Memory B cell (primary cell): ENCODE results near the gene PVR.

ENCODE experiments used
- ATAC-seq: fragments of 150-1000 bp; cut with Tn5 transposase; 2 replicates; pipeline ENCODE4 v1.10.0; 2021; ENCODE audit warnings: low read depth, mild to moderate bottlenecking, moderate library complexity
- DNase-seq, 2 donors: peaks; one replicate each; pipeline ENCODE4 v3.0.0; 2022; ENCODE audit warnings: low spot score in 2 of 2
- H3K27ac Mint-ChIP-seq: one replicate; pipeline ENCODE4 v1.8.0; 2022; ENCODE audit warnings: mild to moderate bottlenecking, moderate library complexity, mixed read lengths
- H3K27me3 Mint-ChIP-seq: one replicate; pipeline ENCODE4 v1.8.0; 2022; ENCODE audit warnings: mixed read lengths
- H3K36me3 Mint-ChIP-seq: one replicate; pipeline ENCODE4 v1.8.0; 2022; ENCODE audit warnings: mild to moderate bottlenecking, mixed read lengths
- H3K4me1 Mint-ChIP-seq: one replicate; pipeline ENCODE4 v1.8.0; 2022; ENCODE audit warnings: mixed read lengths
- H3K4me3 Mint-ChIP-seq: one replicate; pipeline ENCODE4 v1.8.0; 2022; ENCODE audit warnings: mild to moderate bottlenecking, moderate library complexity, mixed read lengths
- H3K9me3 Mint-ChIP-seq: one replicate; pipeline ENCODE4 v1.8.0; 2022; ENCODE audit warnings: mixed read lengths

Gene PVR

GRCh38 chr19:44643605-44644401 lies at the start of gene PVR:
TSS of gene PVR (plus strand) at chr19:44643910. CDS start at chr19:44644097, 187 bp downstream.
- ATAC-seq (no peak), DNase-seq (no peak)
- Mint-ChIP-seq H3K36me3 (no peaks in the 10 kb centered on the region), H3K4me1 (no peaks in the 10 kb centered on the region), H3K27ac (no peak within 1 kb of the TSS), H3K27me3 (peaks cover 9% of the 10 kb centered on the region), H3K4me3 (peak within 1 kb of the TSS; percentile 58), H3K9me3 (no peaks in the 10 kb centered on the region)

DNA sequence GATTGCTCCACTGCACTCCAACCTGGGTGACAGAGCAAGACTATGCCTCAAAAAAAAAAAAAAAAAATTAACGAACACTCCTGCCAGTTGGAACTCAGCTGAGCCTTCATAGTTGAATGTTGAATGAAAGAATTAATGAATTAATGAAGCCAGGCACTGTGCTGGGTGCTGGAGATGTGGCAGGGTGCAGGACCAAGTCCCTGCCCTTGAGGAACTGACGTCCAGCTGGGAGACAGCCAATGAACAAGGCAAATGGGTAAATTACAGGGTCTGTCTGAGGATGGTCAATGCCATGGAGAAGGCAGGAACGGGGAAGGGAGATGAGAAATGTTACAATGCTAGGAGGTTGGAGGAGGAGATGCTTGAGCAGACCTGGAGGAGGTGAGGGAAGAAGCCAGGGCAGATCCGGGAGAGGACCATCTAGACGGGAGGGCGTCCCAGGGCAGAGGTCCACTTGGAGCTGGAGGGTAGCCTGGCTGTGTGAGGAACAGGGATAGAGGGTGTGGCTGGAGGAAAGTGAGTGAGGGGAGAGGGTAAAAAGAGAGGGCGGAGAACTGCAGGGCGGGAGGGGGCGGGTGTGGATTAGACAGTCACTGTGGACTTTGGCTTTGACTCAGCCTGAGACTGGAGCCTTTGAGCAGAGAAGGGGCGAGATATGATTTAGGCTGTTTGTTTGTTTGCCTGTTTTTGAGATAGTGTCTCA lies 47.1 kb upstream of the PVR start:
- ATAC-seq = no peak
- Mint-ChIP-seq H3K36me3 (peaks cover 3% of the 10 kb centered on the region), H3K27ac (no peak overlapping the region), H3K9me3 (peaks cover 15% of the 10 kb centered on the region), H3K27me3 (peaks cover 14% of the 10 kb centered on the region), H3K4me3 (no peak overlapping the region), H3K4me1 (no peaks in the 10 kb centered on the region)
- DNase-seq = no peak

GRCh38 chr19:44597131-44597491 lies 46.6 kb upstream of the PVR start:
- peaks cover 13% of the 10 kb centered on the region for H3K27me3 Mint-ChIP-seq

GRCh38 chr19:44598355-44598754 lies 45.4 kb upstream of the PVR start:
- DNase-seq (no peak), ATAC-seq (no peak)
- no peak overlapping the region for H3K27ac Mint-ChIP-seq
- no peak overlapping the region for H3K4me3 Mint-ChIP-seq
- no peaks in the 10 kb centered on the region for H3K4me1 Mint-ChIP-seq
- H3K9me3 Mint-ChIP-seq = peaks cover 12% of the 10 kb centered on the region
- peaks cover 11% of the 10 kb centered on the region for H3K27me3 Mint-ChIP-seq
- peaks cover 3% of the 10 kb centered on the region for H3K36me3 Mint-ChIP-seq

More at GRCh38 chr19:44597131-44597491, 46.6 kb upstream of the PVR start:
- H3K9me3 Mint-ChIP-seq = peaks cover 14% of the 10 kb centered on the region
- ATAC-seq = no peak
- H3K36me3 Mint-ChIP-seq = peaks cover 3% of the 10 kb centered on the region
- H3K27ac Mint-ChIP-seq = no peak overlapping the region
- H3K4me3 Mint-ChIP-seq = no peak overlapping the region
- no peaks in the 10 kb centered on the region for H3K4me1 Mint-ChIP-seq
- no peak for DNase-seq

- H3K36me3 Mint-ChIP-seq = peaks cover 3% of the 10 kb centered on the region
- no peak for DNase-seq
- H3K4me3 Mint-ChIP-seq = no peak overlapping the region
- no peak overlapping the region for H3K27ac Mint-ChIP-seq
- ATAC-seq = no peak
- H3K27me3 Mint-ChIP-seq = peaks cover 11% of the 10 kb centered on the region
- H3K9me3 Mint-ChIP-seq = peaks cover 12% of the 10 kb centered on the region
- no peaks in the 10 kb centered on the region for H3K4me1 Mint-ChIP-seq
Observed at GRCh38 chr19:44598880-44599279, 44.8 kb upstream of the PVR start.

DNA sequence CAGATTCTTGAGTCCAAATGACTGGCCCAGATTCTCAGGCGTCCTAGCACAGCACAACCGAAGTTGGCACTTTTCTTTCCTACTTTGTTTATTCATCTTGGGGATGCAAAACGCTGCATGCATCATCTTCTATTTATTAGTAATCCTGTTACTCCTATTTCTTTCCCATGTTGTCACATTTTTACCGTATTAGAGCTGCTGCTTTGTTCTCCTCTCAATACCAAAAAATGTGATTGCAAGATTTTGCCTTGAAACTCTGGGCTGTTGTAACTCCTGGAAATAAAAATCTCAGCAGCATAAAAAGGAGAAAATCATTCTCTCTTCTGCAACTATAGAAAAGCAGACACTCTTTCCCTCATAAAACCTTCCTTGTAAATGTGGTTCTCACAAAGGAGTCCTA lies 43.2 kb upstream of the PVR start:
- DNase-seq = no peak

GRCh38 chr19:44602081-44602480 lies 41.6 kb upstream of the PVR start:
- H3K27me3 Mint-ChIP-seq = peaks cover 2% of the 10 kb centered on the region
- H3K9me3 Mint-ChIP-seq = peaks cover 4% of the 10 kb centered on the region
- H3K4me1 Mint-ChIP-seq = peaks cover 3% of the 10 kb centered on the region
- no peak overlapping the region for H3K4me3 Mint-ChIP-seq
- H3K27ac Mint-ChIP-seq = no peak overlapping the region
- no peak for ATAC-seq
- DNase-seq = no peak
- H3K36me3 Mint-ChIP-seq = no peaks in the 10 kb centered on the region

More for the DNA sequence above, 43.2 kb upstream of the PVR start:
- Mint-ChIP-seq H3K4me1 (no peaks in the 10 kb centered on the region), H3K9me3 (peaks cover 9% of the 10 kb centered on the region), H3K27me3 (peaks cover 8% of the 10 kb centered on the region), H3K4me3 (no peak overlapping the region), H3K27ac (no peak overlapping the region), H3K36me3 (peaks cover 3% of the 10 kb centered on the region)
- no peak for ATAC-seq

GRCh38 chr19:44603201-44603945 lies 40.3 kb upstream of the PVR start:
- H3K27ac Mint-ChIP-seq = no peak overlapping the region
- no peak overlapping the region for H3K4me3 Mint-ChIP-seq
- H3K27me3 Mint-ChIP-seq = peaks cover 4% of the 10 kb centered on the region
- no peak for DNase-seq
- H3K4me1 Mint-ChIP-seq = peaks cover 4% of the 10 kb centered on the region
- H3K36me3 Mint-ChIP-seq = no peaks in the 10 kb centered on the region
- H3K9me3 Mint-ChIP-seq = peaks cover 6% of the 10 kb centered on the region
- no peak for ATAC-seq

DNA sequence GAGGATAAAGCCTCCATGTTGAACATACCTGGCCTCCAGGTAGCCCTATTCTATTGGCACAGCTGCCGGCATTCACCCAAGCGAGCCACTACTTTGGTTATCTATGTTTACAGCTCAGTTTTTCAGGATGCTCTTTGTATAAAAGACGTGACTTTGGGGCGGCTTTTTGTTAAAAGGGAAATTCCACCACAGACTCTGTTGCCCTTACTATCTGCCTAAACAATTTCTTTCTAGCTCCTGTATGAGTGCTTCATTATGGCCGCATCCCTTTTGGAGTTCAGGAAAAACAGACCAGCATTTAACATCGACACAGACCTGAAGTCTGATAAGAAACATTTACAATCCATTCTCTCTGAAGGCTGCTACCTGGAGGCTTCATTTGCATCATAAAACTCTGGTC lies 39.5 kb upstream of the PVR start:
- ATAC-seq (no peak), DNase-seq (no peak)
- no peak overlapping the region for H3K4me3 Mint-ChIP-seq
- H3K9me3 Mint-ChIP-seq = peaks cover 6% of the 10 kb centered on the region
- peaks cover 4% of the 10 kb centered on the region for H3K4me1 Mint-ChIP-seq
- peaks cover 5% of the 10 kb centered on the region for H3K27me3 Mint-ChIP-seq
- H3K27ac Mint-ChIP-seq = no peak overlapping the region
- H3K36me3 Mint-ChIP-seq = no peaks in the 10 kb centered on the region

- no peak for ATAC-seq
- peaks cover 2% of the 10 kb centered on the region for H3K9me3 Mint-ChIP-seq
- no peaks in the 10 kb centered on the region for H3K36me3 Mint-ChIP-seq
- H3K4me3 Mint-ChIP-seq = no peak overlapping the region
- no peak for DNase-seq
- peaks cover 4% of the 10 kb centered on the region for H3K4me1 Mint-ChIP-seq
- H3K27ac Mint-ChIP-seq = no peak overlapping the region
- H3K27me3 Mint-ChIP-seq = peaks cover 4% of the 10 kb centered on the region
Observed at GRCh38 chr19:44605547-44605946, 38.2 kb upstream of the PVR start.

DNA sequence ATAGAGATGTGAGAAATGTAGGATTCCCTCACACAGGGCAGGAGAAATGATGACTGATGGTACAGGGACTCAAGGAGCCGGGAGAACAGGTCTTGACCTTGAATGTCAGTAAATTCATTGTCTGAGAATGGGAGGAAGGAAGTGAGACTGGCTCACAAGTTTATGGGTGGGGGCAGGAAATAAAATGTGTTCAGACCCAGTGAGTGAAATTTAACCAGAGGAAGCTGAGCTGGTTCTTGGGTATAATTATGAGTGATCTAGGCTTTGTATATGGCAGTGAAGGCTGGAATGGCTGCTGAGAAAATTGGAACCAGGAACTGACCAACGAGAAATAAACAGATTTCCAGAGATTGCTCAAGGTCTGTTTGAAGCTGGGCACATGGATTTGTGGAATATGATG lies 36.7 kb upstream of the PVR start:
- no peak for DNase-seq
- Mint-ChIP-seq H3K27me3 (peaks cover 4% of the 10 kb centered on the region), H3K9me3 (peaks cover 2% of the 10 kb centered on the region), H3K27ac (no peak overlapping the region), H3K36me3 (no peaks in the 10 kb centered on the region), H3K4me1 (peaks cover 4% of the 10 kb centered on the region), H3K4me3 (no peak overlapping the region)
- no peak for ATAC-seq

DNA sequence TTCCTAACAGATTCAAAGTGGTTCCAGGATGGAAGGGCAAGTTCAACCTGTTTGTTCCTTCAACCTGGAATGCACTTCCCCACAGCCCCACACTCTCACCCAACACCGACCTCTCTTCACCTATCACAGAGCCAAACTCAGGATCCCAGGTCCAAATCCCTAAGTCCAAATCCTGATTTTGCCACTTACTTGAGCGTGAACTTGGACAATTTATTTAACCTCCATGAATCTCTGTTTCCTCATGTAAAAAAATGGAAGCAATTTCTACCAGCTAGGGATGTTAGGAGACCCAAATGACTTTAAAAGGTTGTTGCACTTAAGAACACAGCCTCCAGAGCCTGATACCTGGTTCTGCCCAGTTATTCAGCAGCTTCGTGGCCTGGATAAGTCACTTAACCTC lies 35.8 kb upstream of the PVR start:
- H3K27ac Mint-ChIP-seq = no peak overlapping the region
- peaks cover 4% of the 10 kb centered on the region for H3K4me1 Mint-ChIP-seq
- H3K9me3 Mint-ChIP-seq = peaks cover 5% of the 10 kb centered on the region
- H3K36me3 Mint-ChIP-seq = no peaks in the 10 kb centered on the region
- no peak for ATAC-seq
- H3K27me3 Mint-ChIP-seq = peaks cover 4% of the 10 kb centered on the region
- DNase-seq = no peak
- no peak overlapping the region for H3K4me3 Mint-ChIP-seq

GRCh38 chr19:44608391-44608821 lies 35.3 kb upstream of the PVR start:
- peaks cover 5% of the 10 kb centered on the region for H3K9me3 Mint-ChIP-seq
- H3K27ac Mint-ChIP-seq = no peak overlapping the region
- peaks cover 4% of the 10 kb centered on the region for H3K27me3 Mint-ChIP-seq
- H3K4me1 Mint-ChIP-seq = peaks cover 4% of the 10 kb centered on the region
- ATAC-seq (no peak), DNase-seq (no peak)
- no peak overlapping the region for H3K4me3 Mint-ChIP-seq
- no peaks in the 10 kb centered on the region for H3K36me3 Mint-ChIP-seq

DNA sequence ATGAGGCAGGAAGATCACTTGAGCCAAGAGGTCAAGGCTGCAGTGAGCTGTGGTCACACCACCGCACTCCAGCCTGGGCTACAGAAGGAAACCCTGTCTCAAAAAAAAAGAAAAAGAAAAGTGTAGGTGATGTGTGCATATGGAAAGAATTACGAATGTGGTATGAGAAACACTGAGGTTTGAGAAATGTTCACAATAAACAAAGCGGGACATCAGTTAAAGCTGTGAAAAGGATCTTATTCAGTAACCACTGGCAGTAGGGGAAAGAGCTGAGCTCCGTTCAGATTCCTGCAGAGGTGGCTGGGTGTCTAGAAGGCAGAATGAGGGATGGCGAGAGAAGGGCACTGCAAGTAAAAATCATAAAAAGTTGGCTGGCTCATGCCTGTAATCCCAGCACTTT lies 34.5 kb upstream of the PVR start:
- Mint-ChIP-seq H3K27ac (no peak overlapping the region), H3K4me3 (no peak overlapping the region), H3K4me1 (peaks cover 4% of the 10 kb centered on the region), H3K27me3 (peaks cover 4% of the 10 kb centered on the region), H3K36me3 (no peaks in the 10 kb centered on the region), H3K9me3 (peaks cover 5% of the 10 kb centered on the region)
- DNase-seq (no peak), ATAC-seq (no peak)
